ENCODE measurements around the gene WRAP53. TPM values are rescaled to one million over a fixed set of nuclear protein-coding genes. Genes with fewer than 3 reads are reported as not detected.

The WRAP53 gene
- total and polyA plus RNA-seq, 2 donors (not counting 1 experiment from before 2014, with no cell fraction given), result 13.1 to 18.2 TPM

DNA sequence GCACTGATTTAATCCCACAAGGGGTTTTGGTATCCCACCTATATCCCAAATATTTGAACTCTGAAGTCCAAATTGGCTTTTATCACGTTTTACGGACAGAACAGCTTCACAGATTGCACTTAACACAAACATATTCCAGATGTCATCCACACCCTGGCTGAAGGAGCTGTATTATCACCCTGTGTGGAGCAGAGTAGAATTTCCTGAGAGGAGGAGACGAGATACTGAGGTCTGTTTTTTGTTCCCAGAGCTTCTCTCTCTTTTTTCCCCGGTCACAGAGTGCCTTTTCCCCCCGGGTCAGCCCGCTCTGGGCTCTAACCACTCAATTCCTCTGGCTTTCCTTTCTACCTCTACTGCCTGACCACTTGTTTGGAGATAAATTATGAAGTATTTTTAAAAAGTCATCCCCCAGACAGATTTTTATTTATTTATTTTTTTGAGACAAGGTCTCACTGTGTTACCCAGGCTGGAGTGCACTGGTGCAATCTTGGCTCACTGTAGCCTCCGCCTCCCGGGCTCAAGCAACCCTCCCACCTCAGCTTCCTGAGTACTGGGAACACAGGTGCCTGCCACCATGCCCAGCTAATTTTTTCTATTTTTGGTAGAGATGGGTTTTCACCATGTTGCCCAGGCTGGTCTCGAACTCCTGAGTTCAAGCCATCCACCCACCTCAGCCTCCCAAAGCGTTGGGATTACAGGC is 59.9 kb downstream of the WRAP53 start:
- H3K4me2 ChIP-seq (replicated peaks; ENCODE audit: low read depth, low read length, poor library complexity, severe bottlenecking), result no peak overlapping the region

More for the DNA sequence above, 59.9 kb downstream of the WRAP53 start:
- Histone ChIP-seq H3K36me3 (replicated peaks in 1 of 2; ENCODE audit: control extremely low read depth in 1 of 2, control insufficient read depth in 1 of 2, extremely low read depth in 1 of 2, insufficient read depth in 2 of 2, low read length in 1 of 2) (no peaks in the 10 kb centered on the region), H3K9ac (ENCODE audit: low read length) (no peak overlapping the region), H3K79me2 (ENCODE audit: control insufficient read depth, insufficient read depth, low read length) (no peaks in the 10 kb centered on the region), H3K9me3 (ENCODE audit: control extremely low read depth in 1 of 3, control insufficient read depth in 2 of 3, insufficient read depth in 1 of 3, low read length in 2 of 3) (peaks cover 0 to 3% (median 0%) of the 10 kb centered on the region in 3 donors), H3K27ac (ENCODE audit: low read length in 2 of 2) (no peak overlapping the region), H3K4me1 (ENCODE audit: control insufficient read depth in 2 of 2, insufficient read depth in 2 of 2, low read length in 2 of 2) (no peaks in the 10 kb centered on the region), H3K27me3 (replicated peaks in 1 of 4; ENCODE audit: control extremely low read depth in 1 of 4, control insufficient read depth in 3 of 4, insufficient read depth in 4 of 4, low read length in 3 of 4) (peaks cover 0 to 4% (median 0%) of the 10 kb centered on the region in 4 experiments), H3K4me3 (ENCODE audit: control extremely low read depth in 1 of 5, extremely low read depth in 1 of 5, insufficient read depth in 1 of 5, low read depth in 2 of 5, low read length in 4 of 5) (no peak overlapping the region), H2AFZ (ENCODE audit: insufficient read depth, low read depth, low read length, poor library complexity, severe bottlenecking) (no peak overlapping the region), H4K20me1 (ENCODE audit: control insufficient read depth, insufficient read depth, low read length, poor library complexity, severe bottlenecking) (no peaks in the 10 kb centered on the region)
- intact Hi-C loops (cut with micrococcal nuclease), result loop anchor here (10.0 kb wide), 1 partner anchor 137 kb away; the partner anchor contains the start of gene CHD3
- CTCF ChIA-PET, result interaction anchor here (1.0 to 1.6 kb wide), 2 partner anchors 18 to 308 kb away, joined by 3 read pairs; no protein-coding TSS in a partner anchor
- no peaks in the 10 kb centered on the region for H3K4me1 Mint-ChIP-seq
- H3K4me3 Mint-ChIP-seq, result no peak overlapping the region
- peaks cover 3% of the 10 kb centered on the region for H3K9me3 Mint-ChIP-seq (ENCODE audit: insufficient read depth)
- WGBS (ENCODE audit: insufficient coverage), result no CpG with 5 or more reads among the region's 10 CpGs
- no peak for DNase-seq
- H3K27me3 Mint-ChIP-seq, result peaks cover 25% of the 10 kb centered on the region
- POLR2A ChIA-PET, result no interaction called here
- TF ChIP-seq CTCF (IDR thresholded peaks at IDR 0.05) (no peak), EZH2 (IDR thresholded peaks at IDR 0.05; ENCODE audit: borderline replicate concordance, insufficient read depth, low read depth, low read length, poor library complexity, severe bottlenecking) (no peak)
- ATAC-seq (ENCODE audit: low read depth), result no peak
- H3K27ac Mint-ChIP-seq, result no peak overlapping the region
